ENCODE results near the gene MINDY2.

The MINDY2 gene

DNA sequence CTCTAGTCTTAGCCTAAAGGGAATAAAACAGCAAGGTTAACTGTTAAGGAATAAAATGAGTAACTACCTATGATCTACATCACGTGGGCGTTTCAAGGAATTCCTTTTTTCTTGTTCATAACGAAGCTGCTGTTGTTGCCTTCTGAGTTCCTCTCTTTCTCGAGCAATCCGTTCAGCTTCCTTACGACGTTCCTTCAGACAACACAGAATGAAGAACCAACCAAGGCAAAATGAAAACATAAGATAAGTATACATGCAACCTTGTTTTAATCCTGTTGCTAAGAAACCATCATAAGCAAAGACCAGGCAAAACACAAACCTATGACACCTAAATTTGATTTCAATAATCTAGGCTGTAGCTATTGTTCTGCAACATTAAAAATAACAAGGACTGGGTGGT, 118.3 kb downstream of the MINDY2 start:
- DNase-seq = no peak

DNA sequence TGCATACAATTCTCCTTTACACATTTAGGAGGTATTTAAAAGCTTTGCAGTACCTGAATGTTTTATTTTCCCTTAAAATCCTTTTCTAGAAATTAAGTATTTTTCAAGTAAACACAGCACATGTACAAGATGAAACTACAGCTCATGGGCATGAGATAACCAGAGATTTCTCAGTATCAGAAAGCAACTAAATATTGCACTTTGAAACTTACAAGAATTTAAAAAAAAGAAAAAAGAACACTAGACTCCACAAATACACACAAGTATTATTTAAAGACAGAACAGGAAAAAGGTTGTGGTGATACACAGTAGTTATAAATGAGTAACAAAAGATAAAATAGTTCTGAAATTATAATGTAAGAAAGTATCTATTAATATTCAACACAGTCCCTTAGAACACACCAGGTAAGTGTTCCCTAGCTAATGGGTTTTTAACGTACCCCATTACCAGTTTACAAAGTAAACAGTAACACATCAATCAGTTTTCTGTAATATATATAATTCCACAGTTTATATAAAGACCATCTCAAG, 127.1 kb downstream of the MINDY2 start:
- no peak for DNase-seq

DNA sequence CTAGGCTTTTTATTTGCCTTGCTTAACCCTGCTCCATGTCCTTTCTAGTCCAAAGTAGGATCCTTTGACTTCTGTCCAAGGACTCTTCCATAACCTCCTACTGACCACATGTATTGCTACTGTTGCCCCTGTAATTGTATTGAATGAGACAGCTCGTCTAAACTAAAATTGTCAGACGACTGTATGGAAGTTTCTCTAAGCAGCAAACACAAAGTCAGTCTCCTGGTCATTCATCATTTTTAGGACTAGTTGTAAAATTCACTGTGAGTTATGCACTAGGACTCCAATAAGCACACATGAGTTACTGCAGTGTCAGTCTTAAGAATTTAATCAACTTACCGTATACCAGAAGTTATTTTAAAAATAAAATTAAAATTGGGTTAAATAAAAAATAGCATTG, 129.5 kb downstream of the MINDY2 start:
- DNase-seq = no peak

DNA sequence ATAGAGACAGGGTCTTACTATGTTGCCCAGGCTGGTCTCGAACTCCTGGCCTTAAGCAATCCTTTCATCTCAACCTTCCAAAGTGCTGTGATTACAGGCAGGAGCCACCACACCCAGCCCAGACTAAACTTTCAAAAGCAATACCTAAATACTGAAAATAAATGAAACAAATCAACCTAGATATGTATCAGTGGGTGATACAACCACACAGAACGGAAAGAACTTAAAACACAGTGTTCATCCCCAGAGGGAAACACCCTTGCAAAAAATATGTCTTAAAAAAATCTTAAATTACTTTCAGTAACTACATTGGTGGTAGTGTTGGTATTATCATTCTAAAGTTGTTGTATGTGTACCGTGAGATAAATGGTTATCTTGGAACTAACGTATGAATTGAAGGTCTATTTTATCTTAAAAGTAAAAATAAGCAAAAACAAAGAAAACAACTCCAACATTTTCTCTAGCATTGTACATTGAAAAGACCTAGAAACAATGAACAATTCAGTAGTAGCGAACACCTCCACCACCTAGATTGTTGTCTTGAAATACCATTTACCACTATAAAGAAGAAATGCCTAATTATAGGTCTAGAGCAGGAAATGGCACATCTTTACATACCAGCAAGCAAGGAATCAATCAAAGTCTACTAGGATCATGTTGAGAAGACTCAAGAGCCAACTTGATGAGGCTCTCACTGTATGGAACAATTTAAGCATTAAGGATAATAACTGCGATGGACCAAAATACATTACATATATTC, 137.6 kb downstream of the MINDY2 start:
- DNase-seq = no peak

DNA sequence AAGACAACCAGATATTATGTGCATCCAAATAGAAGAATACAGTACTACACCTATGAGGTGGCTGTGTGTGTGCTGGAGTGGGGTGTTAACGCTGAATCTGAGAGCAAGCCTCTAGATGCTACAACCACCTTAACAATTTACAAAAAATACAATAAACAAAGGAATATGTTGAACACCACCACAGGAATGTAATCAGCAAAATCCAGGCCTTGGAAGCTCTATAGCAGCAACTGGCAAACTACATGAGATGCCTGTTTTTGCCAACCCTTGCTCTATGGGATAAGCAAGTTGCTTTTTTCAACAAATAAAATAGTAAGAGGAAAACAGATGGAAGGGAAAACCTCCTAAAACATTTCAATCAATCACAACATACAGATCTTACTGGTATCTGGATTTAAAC, 138.5 kb downstream of the MINDY2 start:
- no peak for DNase-seq

GRCh38 chr15:58910456-58910855, 139.4 kb downstream of the MINDY2 start:
- DNase-seq = no peak
